G401 (cell line): ENCODE measurements around the gene FAHD2A. TPM values are rescaled to one million over a fixed set of nuclear protein-coding genes. Genes with fewer than 3 reads are reported as not detected.
"Not testable (repeated sequence)": the region's sequence is repeated elsewhere in the genome, so short reads cannot be mapped to it uniquely, and the experiment has no call there.

ENCODE experiments used
- DNase-seq: peaks from one replicate; pipeline ENCODE4 v3.0.0-alpha.2; 2015; ENCODE audit warnings: low spot score
- in situ Hi-C: cut with HindIII; loops from 2 replicates; pipeline ENCODE4 v1.10.0; 2016; ENCODE audit warnings: low sequenced_read_pairs, mixed read lengths
- total RNA-seq: library from RNA; depleted of rRNA; stranded (reverse); fragments of >200 nt; shearing (Covaris generic); gene quantifications from 2 replicates; pipeline ENCODE4 v1.2.3, GENCODE V29; 2014; rRNA removed

The FAHD2A gene
- total RNA-seq, 1 experiment from 2014 or later = 65.5 TPM

- DNase-seq, in situ Hi-C loops: not testable (repeated sequence)
These were observed 13.1 kb downstream of the FAHD2A start for GRCh38 chr2:95415561-95415960.

GRCh38 chr2:95427196-95427867 lies 24.8 kb downstream of the FAHD2A start:
- in situ Hi-C loops, DNase-seq: not testable (repeated sequence)

- in situ Hi-C loops = not testable (repeated sequence)
These were observed 27.4 kb downstream of the FAHD2A start for GRCh38 chr2:95429748-95430467.

GRCh38 chr2:95433373-95433772 lies 30.9 kb downstream of the FAHD2A start:
- in situ Hi-C loops, DNase-seq: not testable (repeated sequence)

More at GRCh38 chr2:95429748-95430467, 27.4 kb downstream of the FAHD2A start:
- not testable (repeated sequence) for DNase-seq

- in situ Hi-C loops, DNase-seq: not testable (repeated sequence)
These were observed 31.5 kb downstream of the FAHD2A start for GRCh38 chr2:95433973-95434372.

- DNase-seq, in situ Hi-C loops: not testable (repeated sequence)
These were observed 32.1 kb downstream of the FAHD2A start for GRCh38 chr2:95434507-95435076.

GRCh38 chr2:95435162-95435871 lies 32.8 kb downstream of the FAHD2A start:
- in situ Hi-C loops = not testable (repeated sequence)

GRCh38 chr2:95435872-95436209 lies 33.3 kb downstream of the FAHD2A start:
- DNase-seq, in situ Hi-C loops: not testable (repeated sequence)

More at GRCh38 chr2:95435162-95435871, 32.8 kb downstream of the FAHD2A start:
- DNase-seq = not testable (repeated sequence)

- in situ Hi-C loops, DNase-seq: not testable (repeated sequence)
These were observed 40.1 kb downstream of the FAHD2A start for GRCh38 chr2:95442474-95443099.

GRCh38 chr2:95445317-95445716 lies 42.8 kb downstream of the FAHD2A start:
- in situ Hi-C loops, DNase-seq: not testable (repeated sequence)

- DNase-seq, in situ Hi-C loops: not testable (repeated sequence)
These were observed 60.8 kb downstream of the FAHD2A start for GRCh38 chr2:95463292-95463691.

Other genes starting within 250 kb of the FAHD2A start
- 9.6 and 19.3 TPM in 2 replicates for gene ZNF514, start 242.9 kb upstream of the FAHD2A start, total RNA-seq
- gene ZNF2, start 236.9 kb upstream of the FAHD2A start, total RNA-seq = 4.5 and 6.9 TPM in 2 replicates
- 2.5 and 2.6 TPM in 2 replicates for gene ZNF892, start 195.2 kb upstream of the FAHD2A start, total RNA-seq
- gene PROM2, start 128.3 kb upstream of the FAHD2A start, total RNA-seq = 0.03 TPM in 1 of 2 replicates, not detected in the other
- 0.43 TPM in 1 of 2 replicates, not detected in the other for gene KCNIP3, start 105.4 kb upstream of the FAHD2A start, total RNA-seq
- 2.4 and 4.2 TPM in 2 replicates for gene TRIM43B, start 82.0 kb downstream of the FAHD2A start, total RNA-seq
- 0.12 and 6.3 TPM in 2 replicates for gene TRIM43, start 189.3 kb downstream of the FAHD2A start, total RNA-seq